ENCODE measurements around the gene ZNF500.

GRCh38 chr16:4785758-4786433 is 18.9 kb upstream of the ZNF500 start:
- TF ChIP-seq POLR2AphosphoS5 (IDR thresholded peaks at IDR 0.05; ENCODE audit: low read depth, low read length) (no peak), POLR2A (IDR thresholded peaks at IDR 0.05; ENCODE audit: low read depth, low read length) (no peak), TAF1 (IDR thresholded peaks at IDR 0.05; ENCODE audit: borderline replicate concordance, low read depth, low read length) (no peak)

Data from GM12892 (cell line).